ENCODE results near the gene PCBP1.
A peak's percentile ranks its signal among the peaks of the same experiment; 100 is the strongest.

PCBP1 gene

GRCh38 chr2:70111752-70112591 is 24.7 kb downstream of the PCBP1 start:
- TF ChIP-seq TAF1 (IDR thresholded peaks at IDR 0.05; ENCODE audit: low read depth, low read length), result no peak
- DNase-seq (ENCODE audit: insufficient read length, low spot score) (no peak), FAIRE-seq (no peak)

GRCh38 chr2:70113359-70114070 is 26.2 kb downstream of the PCBP1 start:
- FAIRE-seq, result no peak
- no peak for DNase-seq (ENCODE audit: insufficient read length, low spot score)
- TF ChIP-seq TAF1 (IDR thresholded peaks at IDR 0.05; ENCODE audit: low read depth, low read length) (no peak), SPI1 (IDR thresholded peaks at IDR 0.05; ENCODE audit: low read depth, low read length) (no peak), PAX5 (IDR thresholded peaks at IDR 0.05; ENCODE audit: insufficient read depth, low read length, severe bottlenecking) (no peak), POU2F2 (IDR thresholded peaks at IDR 0.05; ENCODE audit: low read depth, low read length) (no peak), POLR2A (IDR thresholded peaks at IDR 0.05; ENCODE audit: low read depth, low read length) (no peak), POLR2AphosphoS5 (IDR thresholded peaks at IDR 0.05; ENCODE audit: low read depth, low read length) (no peak)

- no peak for DNase-seq (ENCODE audit: insufficient read length, low spot score)
- FAIRE-seq, result peak; percentile 68
- no peak for TF ChIP-seq TAF1 (IDR thresholded peaks at IDR 0.05; ENCODE audit: low read depth, low read length)
- peak; percentile 49 for TF ChIP-seq SPI1 (IDR thresholded peaks at IDR 0.05; ENCODE audit: low read depth, low read length)
- TF ChIP-seq POLR2AphosphoS5 (IDR thresholded peaks at IDR 0.05; ENCODE audit: low read depth, low read length), result no peak
- no peak for TF ChIP-seq PAX5 (IDR thresholded peaks at IDR 0.05; ENCODE audit: insufficient read depth, low read length, severe bottlenecking)
- TF ChIP-seq POLR2A (IDR thresholded peaks at IDR 0.05; ENCODE audit: low read depth, low read length), result 0 out of 2 replicates have a peak, but pooled peaks have one; percentile 12
- no peak for TF ChIP-seq POU2F2 (IDR thresholded peaks at IDR 0.05; ENCODE audit: low read depth, low read length)
Measured at GRCh38 chr2:70115646-70116442, 28.6 kb downstream of the PCBP1 start.

- no peak for TF ChIP-seq POU2F2 (IDR thresholded peaks at IDR 0.05; ENCODE audit: low read depth, low read length)
- TF ChIP-seq PAX5 (IDR thresholded peaks at IDR 0.05; ENCODE audit: insufficient read depth, low read length, severe bottlenecking), result no peak
- TF ChIP-seq POLR2AphosphoS5 (IDR thresholded peaks at IDR 0.05; ENCODE audit: low read depth, low read length), result no peak
- TF ChIP-seq SPI1 (IDR thresholded peaks at IDR 0.05; ENCODE audit: low read depth, low read length), result no peak
- no peak for TF ChIP-seq TAF1 (IDR thresholded peaks at IDR 0.05; ENCODE audit: low read depth, low read length)
- TF ChIP-seq POLR2A (IDR thresholded peaks at IDR 0.05; ENCODE audit: low read depth, low read length), result no peak
- FAIRE-seq (no peak), DNase-seq (ENCODE audit: insufficient read length, low spot score) (no peak)
Measured at GRCh38 chr2:70116936-70117552, 29.8 kb downstream of the PCBP1 start.

- TF ChIP-seq POLR2AphosphoS5 (IDR thresholded peaks at IDR 0.05; ENCODE audit: low read depth, low read length) (no peak), TAF1 (IDR thresholded peaks at IDR 0.05; ENCODE audit: low read depth, low read length) (no peak), PAX5 (IDR thresholded peaks at IDR 0.05; ENCODE audit: insufficient read depth, low read length, severe bottlenecking) (no peak), POLR2A (IDR thresholded peaks at IDR 0.05; ENCODE audit: low read depth, low read length) (no peak), POU2F2 (IDR thresholded peaks at IDR 0.05; ENCODE audit: low read depth, low read length) (no peak), SPI1 (IDR thresholded peaks at IDR 0.05; ENCODE audit: low read depth, low read length) (no peak)
- no peak for DNase-seq (ENCODE audit: insufficient read length, low spot score)
- FAIRE-seq, result peak; percentile 38
Measured at GRCh38 chr2:70118798-70119454, 31.6 kb downstream of the PCBP1 start.

- no peak for TF ChIP-seq POU2F2 (IDR thresholded peaks at IDR 0.05; ENCODE audit: low read depth, low read length)
- peak; percentile 58 for TF ChIP-seq SPI1 (IDR thresholded peaks at IDR 0.05; ENCODE audit: low read depth, low read length)
- no peak for TF ChIP-seq TAF1 (IDR thresholded peaks at IDR 0.05; ENCODE audit: low read depth, low read length)
- DNase-seq (ENCODE audit: insufficient read length, low spot score), result no peak
- FAIRE-seq, result no peak
Measured at GRCh38 chr2:70121627-70122372, 34.5 kb downstream of the PCBP1 start.

- FAIRE-seq (no peak), DNase-seq (ENCODE audit: insufficient read length, low spot score) (no peak)
- TF ChIP-seq POU2F2 (IDR thresholded peaks at IDR 0.05; ENCODE audit: low read depth, low read length) (no peak), POLR2A (IDR thresholded peaks at IDR 0.05; ENCODE audit: low read depth, low read length) (no peak), SPI1 (IDR thresholded peaks at IDR 0.05; ENCODE audit: low read depth, low read length) (no peak), TAF1 (IDR thresholded peaks at IDR 0.05; ENCODE audit: low read depth, low read length) (no peak), POLR2AphosphoS5 (IDR thresholded peaks at IDR 0.05; ENCODE audit: low read depth, low read length) (no peak), PAX5 (IDR thresholded peaks at IDR 0.05; ENCODE audit: insufficient read depth, low read length, severe bottlenecking) (no peak)
Measured at GRCh38 chr2:70122470-70122869, 35.2 kb downstream of the PCBP1 start.
